Keratinocyte (primary cell): ENCODE results near the gene CSF3.

ENCODE experiments used
- CTCF ChIP-seq, 3 experiments: IDR thresholded peaks in 1 of 3; conservative IDR thresholded peaks in 1 of 3; optimal IDR thresholded peaks in 1 of 3; 2 replicates in 2 of 3; 3 replicates in 1 of 3; pipeline versions ENCODE3 to v1.5.1; 2011; ENCODE audit warnings: low read length in 3 of 3, mild to moderate bottlenecking in 3 of 3, moderate library complexity in 2 of 3, control low read depth in 1 of 3, inconsistent platforms in 1 of 3; ENCODE audit not compliant: insufficient read depth in 2 of 3; ENCODE audit errors: extremely low read depth in 1 of 3
- EZH2 ChIP-seq: IDR thresholded peaks from one replicate; pipeline ENCODE4 v1.6.1; 2012; ENCODE audit warnings: inconsistent platforms, mild to moderate bottlenecking, low read length, moderate library complexity

- TF ChIP-seq CTCF (optimal IDR thresholded peaks at IDR 0.05 in 1 of 3, IDR thresholded peaks at IDR 0.05 in 1 of 3, conservative IDR thresholded peaks at IDR 0.05 in 1 of 3; ENCODE audit: extremely low read depth in 1 of 3, insufficient read depth in 2 of 3, low read length in 3 of 3), result no peak
- TF ChIP-seq EZH2, result no peak
These were observed 4.9 kb downstream of the CSF3 start for GRCh38 chr17:40020146-40020545.
